Psoas muscle (tissue), 8 donors: ENCODE results near the gene STYXL2. TPM values are rescaled to one million over a fixed set of nuclear protein-coding genes. Genes with fewer than 3 reads are reported as not detected.

ENCODE experiments used
- ATAC-seq, 4 donors: fragments of 200-7000 bp; cut with Tn5 transposase; one replicate each; pipeline ENCODE4 v1.9.1; 2020; ENCODE audit warnings: moderate library complexity in 3 of 4, mild to moderate bottlenecking in 2 of 4
- DNase-seq, 2 donors: peaks; one replicate each; pipeline ENCODE4 v3.0.0-alpha.2; 2020
- H3K27ac ChIP-seq: fragments of 200-600 bp; one replicate; pipeline ENCODE4 v1.8.0; 2022
- H3K27me3 ChIP-seq, 3 donors: fragments of 200-600 bp in 1 of 3; one replicate each; pipeline versions ENCODE4 v1.6.1 to v1.8.0; 2013 to 2022; ENCODE audit warnings: low read length in 2 of 3, mild to moderate bottlenecking in 2 of 3, moderate library complexity in 1 of 3; ENCODE audit not compliant: insufficient read depth in 3 of 3
- H3K36me3 ChIP-seq, 2 donors: fragments of 200-600 bp in 1 of 2; one replicate each; pipeline versions ENCODE4 v1.6.1 to v1.8.0; 2013 to 2022; ENCODE audit warnings: low read depth in 1 of 2, mild to moderate bottlenecking in 1 of 2, moderate library complexity in 1 of 2; ENCODE audit not compliant: insufficient read depth in 1 of 2
- H3K4me1 ChIP-seq: fragments of 200-600 bp; one replicate; pipeline ENCODE4 v1.8.0; 2022
- H3K4me3 ChIP-seq: fragments of 200-600 bp; one replicate; pipeline ENCODE4 v1.8.0; 2022; ENCODE audit warnings: mild to moderate bottlenecking
- H3K9me3 ChIP-seq: fragments of 200-600 bp; one replicate; pipeline ENCODE4 v1.8.0; 2022
- CTCF ChIP-seq: fragments of 200-600 bp; IDR thresholded peaks from one replicate; pipeline ENCODE4 v1.8.0; 2022; ENCODE audit warnings: antibody characterized with exemption
- WGBS, 3 donors: extraction: QIAGEN DNeasy Blood & Tissue Kit; methylation state at CpG; one replicate each; pipeline versions ENCODE4 v1.1.6 to v1.1.7; 2013; 5-methylcytosine and 5-hydroxymethylcytosine counted together
- intact Hi-C, 2 donors: fragments of 100-400 bp; cut with DNase I; formaldehyde crosslinking; loops; one replicate each; pipeline versions ENCODE4 v1.11.0 to v1.14.2; 2022
- polyA plus RNA-seq, 3 donors: library from polyadenylated mRNA; stranded (reverse); fragments of 200-250 nt; gene quantifications; one replicate each; pipeline ENCODE4 v1.2.3, GENCODE V29; 2013
- total RNA-seq, 4 donors: library from RNA; stranded (reverse); fragmentation: NEBNext Ultra II Directional in 2 of 4; extraction: Animal tissue kit (Norgen Biotek cat#: 25700) in 2 of 4; gene quantifications; one replicate each; pipeline versions ENCODE4 v1.2.1 to v1.2.4, GENCODE V29; 2021 to 2023
- donor health status: healthy with polysubstance abuse.
- donor health status: DM: no; HTN: no; CAD: no; lungs with moderate emphysema.
- donor health status: Bipolar disorder and iron deficiency.
- donor health status: healthy.
- donor health status: DM: yes; HTN: yes; CAD: no.
- donor health status: DM: no; HTN: no; CAD: no.
- donor health status: DM: no; HTN: no; CAD: no.
- donor health status: DM: yes; HTN: yes; CAD: no.

STYXL2 gene
- total and polyA plus RNA-seq, 7 donors, result 15.2 to 205 (median 134) TPM

DNA sequence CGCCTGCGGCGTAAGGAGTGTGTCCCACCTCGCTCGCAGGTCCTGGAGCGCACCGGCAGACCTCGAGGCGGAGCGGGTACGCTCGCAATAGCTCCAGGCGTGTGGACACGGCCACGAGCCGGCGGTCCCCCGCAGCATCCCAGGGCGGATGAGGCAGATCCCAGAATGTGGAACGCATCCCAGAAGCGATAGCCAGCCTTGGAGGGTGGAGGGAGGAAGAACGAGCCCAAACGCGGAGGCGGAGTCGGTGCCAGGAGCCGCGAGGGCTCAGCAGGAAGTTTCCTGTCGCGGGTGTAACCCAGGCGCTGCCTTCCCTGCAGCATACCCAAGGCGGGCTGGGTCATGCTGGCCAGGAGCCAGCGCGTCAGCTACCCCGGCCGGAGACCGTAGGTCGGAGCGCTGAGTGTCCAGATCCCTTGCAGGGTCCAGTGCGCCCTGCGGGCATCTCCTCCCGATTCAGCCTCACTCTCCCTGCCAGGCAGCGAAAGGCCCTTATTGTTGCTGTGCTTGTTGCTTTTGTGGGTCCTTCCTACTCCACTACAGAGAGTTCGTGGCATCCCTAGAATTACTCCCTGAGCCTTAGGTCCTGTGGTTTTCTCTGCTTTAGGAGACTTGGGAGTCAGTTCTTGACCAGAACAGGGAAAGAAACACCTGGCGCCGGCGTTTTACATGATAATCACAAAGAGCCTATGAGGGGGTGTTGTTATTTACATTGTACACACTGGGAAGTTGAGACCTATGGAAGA is 27.7 kb downstream of the STYXL2 start:
- WGBS, 3 donors, result 43 to 51% (median 44%) methylated on average over 44 to 47 of the region's 47 CpGs
- H3K27ac ChIP-seq, result peak overlapping the region; percentile 55
- peaks cover 0 to 98% of the 10 kb centered on the region in 2 donors for H3K36me3 ChIP-seq
- ATAC-seq, result peak; percentile 26 to 42 (median 34)
- intact Hi-C loops, result no loop called here
- no peak for TF ChIP-seq CTCF
- peak overlapping the region; percentile 15 for H3K4me3 ChIP-seq
- H3K4me1 ChIP-seq, result peaks cover 20% of the 10 kb centered on the region
- no peaks in the 10 kb centered on the region for H3K27me3 ChIP-seq
- no peaks in the 10 kb centered on the region for H3K9me3 ChIP-seq
- peak; percentile 46 to 67 for DNase-seq

DNA sequence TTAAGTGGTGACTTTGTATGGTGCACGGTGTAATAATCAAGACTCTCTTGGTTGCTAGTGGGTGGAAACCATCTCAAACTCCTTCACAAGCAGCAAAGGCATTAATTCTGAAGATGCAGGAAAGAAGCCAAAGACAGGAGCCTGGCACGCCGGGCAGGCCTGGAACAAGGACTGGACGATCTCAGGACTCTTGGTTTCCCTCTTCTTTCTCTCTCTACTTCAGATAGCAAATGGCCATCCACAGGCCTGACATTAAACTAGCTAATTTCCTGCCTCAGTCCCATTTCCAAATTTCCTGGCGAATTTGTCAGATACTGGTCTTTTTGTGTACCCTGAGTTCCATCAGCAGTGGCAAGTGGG is 28.2 kb downstream of the STYXL2 start:
- ATAC-seq, result peak in 1 of 4 donors; percentile 6
- Histone ChIP-seq H3K4me1 (peaks cover 17% of the 10 kb centered on the region), H3K9me3 (no peaks in the 10 kb centered on the region), H3K27me3 (no peaks in the 10 kb centered on the region), H3K4me3 (no peak overlapping the region), H3K36me3 (peaks cover 0 to 99% of the 10 kb centered on the region in 2 donors), H3K27ac (peak overlapping the region; percentile 55)
- no peak for DNase-seq
- no peak for TF ChIP-seq CTCF
- 44 to 60% (median 59%) methylated on average over 5 of the region's 5 CpGs for WGBS, 3 donors
- intact Hi-C loops, result no loop called here

DNA sequence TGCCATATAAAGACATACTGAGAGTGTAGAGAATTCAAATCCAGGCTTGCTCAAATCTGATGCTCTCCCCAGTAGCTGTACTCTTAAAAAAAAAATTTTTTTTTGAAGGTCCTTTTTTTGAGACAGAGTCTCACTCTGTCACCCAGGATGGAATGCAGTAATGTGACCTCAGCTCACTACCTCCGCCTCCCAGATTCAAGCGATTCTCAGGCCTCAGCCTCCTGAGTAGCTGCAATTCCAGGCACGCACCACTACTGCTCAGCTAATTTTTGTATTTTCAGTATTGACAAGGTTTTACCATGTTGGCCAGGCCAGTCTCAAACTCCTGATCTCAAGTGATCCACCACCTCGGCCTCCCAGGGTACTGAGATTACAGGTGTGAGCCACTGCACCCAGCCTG is 28.7 kb downstream of the STYXL2 start:
- Histone ChIP-seq H3K27me3 (no peaks in the 10 kb centered on the region), H3K9me3 (no peaks in the 10 kb centered on the region), H3K27ac (peak overlapping the region; percentile 6), H3K4me1 (peaks cover 12% of the 10 kb centered on the region), H3K36me3 (peaks cover 0 to 99% of the 10 kb centered on the region in 2 donors), H3K4me3 (no peak overlapping the region)
- no peak for TF ChIP-seq CTCF
- intact Hi-C loops, result no loop called here
- 62 to 81% (median 66%) methylated on average over 4 of the region's 4 CpGs for WGBS, 3 donors
- peak in 1 of 4 donors; percentile 23 for ATAC-seq
- DNase-seq, result no peak

DNA sequence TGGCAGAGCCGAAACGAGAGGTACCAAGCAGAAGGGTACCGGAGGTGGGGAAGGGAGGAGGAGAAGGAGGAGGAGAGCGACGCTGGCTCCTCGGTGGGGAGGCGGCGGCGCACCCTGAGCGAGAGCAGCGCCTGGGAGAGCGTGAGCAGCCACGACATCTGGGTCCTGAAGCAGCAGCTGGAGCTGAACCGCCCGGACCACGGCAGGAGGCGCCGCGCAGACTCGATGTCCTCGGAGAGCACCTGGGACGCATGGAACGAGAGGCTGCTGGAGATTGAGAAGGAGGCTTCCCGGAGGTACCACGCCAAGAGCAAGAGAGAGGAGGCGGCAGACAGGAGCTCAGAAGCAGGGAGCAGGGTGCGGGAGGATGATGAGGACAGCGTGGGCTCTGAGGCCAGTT is 32.4 kb downstream of the STYXL2 start:
- 89 to 94% (median 91%) methylated on average over 28 of the region's 28 CpGs for WGBS, 3 donors
- no peak for TF ChIP-seq CTCF
- Histone ChIP-seq H3K27me3 (no peaks in the 10 kb centered on the region), H3K36me3 (peaks cover 0 to 89% of the 10 kb centered on the region in 2 donors), H3K4me1 (no peaks in the 10 kb centered on the region), H3K9me3 (no peaks in the 10 kb centered on the region), H3K27ac (peak overlapping the region; percentile 12), H3K4me3 (no peak overlapping the region)
- DNase-seq (no peak), ATAC-seq (no peak)
- intact Hi-C loops, result loop anchor here (2.0 to 5.0 kb wide), 2 partner anchors 59 to 60 kb away; no protein-coding TSS in a partner anchor
